Glutamatergic neuron (in vitro differentiated cells): ENCODE data around the gene CALML4. TPM values are rescaled to one million over a fixed set of nuclear protein-coding genes. Genes with fewer than 3 reads are reported as not detected.

Experiments
- DNase-seq: peaks from one replicate; pipeline ENCODE4 v3.0.0; 2022
- H3K27ac Mint-ChIP-seq: one replicate; pipeline ENCODE4 v1.8.0; 2020; ENCODE audit warnings: mild to moderate bottlenecking, mixed read lengths, inconsistent platforms; ENCODE audit not compliant: unreplicated experiment
- H3K27me3 Mint-ChIP-seq: one replicate; pipeline ENCODE4 v1.8.0; 2020; ENCODE audit warnings: mild to moderate bottlenecking, moderate library complexity, mixed read lengths, inconsistent platforms; ENCODE audit not compliant: unreplicated experiment
- H3K36me3 Mint-ChIP-seq: one replicate; pipeline ENCODE4 v1.8.0; 2020; ENCODE audit warnings: mild to moderate bottlenecking, mixed read lengths, inconsistent platforms; ENCODE audit not compliant: unreplicated experiment
- H3K4me1 Mint-ChIP-seq: one replicate; pipeline ENCODE4 v1.8.0; 2020; ENCODE audit warnings: mild to moderate bottlenecking, low read depth, mixed read lengths, inconsistent platforms; ENCODE audit not compliant: unreplicated experiment
- H3K4me3 Mint-ChIP-seq: one replicate; pipeline ENCODE4 v1.8.0; 2020; ENCODE audit warnings: mild to moderate bottlenecking, mixed read lengths, inconsistent platforms; ENCODE audit not compliant: unreplicated experiment
- H3K9me3 Mint-ChIP-seq: one replicate; pipeline ENCODE4 v1.8.0; 2020; ENCODE audit warnings: mild to moderate bottlenecking, moderate library complexity, mixed read lengths, inconsistent platforms; ENCODE audit not compliant: unreplicated experiment
- total RNA-seq: library from RNA; stranded (reverse); fragmentation: NEBNext Ultra II Directional; extraction: Animal tissue kit (Norgen Biotek cat#: 25700); gene quantifications from one replicate; pipeline ENCODE4 v1.2.1, GENCODE V29; 2021; ENCODE audit not compliant: unreplicated experiment
- TF ChIP-seq, protein P1 (sequence below): fragments of 200-600 bp; sonication (generic); IDR thresholded peaks from one replicate; pipeline ENCODE4 v1.5.0; 2021; ENCODE audit not compliant: partially characterized antibody, unreplicated experiment

Gene CALML4
- total RNA-seq, 1 donor from 2014 or later: 4.1 TPM

DNA sequence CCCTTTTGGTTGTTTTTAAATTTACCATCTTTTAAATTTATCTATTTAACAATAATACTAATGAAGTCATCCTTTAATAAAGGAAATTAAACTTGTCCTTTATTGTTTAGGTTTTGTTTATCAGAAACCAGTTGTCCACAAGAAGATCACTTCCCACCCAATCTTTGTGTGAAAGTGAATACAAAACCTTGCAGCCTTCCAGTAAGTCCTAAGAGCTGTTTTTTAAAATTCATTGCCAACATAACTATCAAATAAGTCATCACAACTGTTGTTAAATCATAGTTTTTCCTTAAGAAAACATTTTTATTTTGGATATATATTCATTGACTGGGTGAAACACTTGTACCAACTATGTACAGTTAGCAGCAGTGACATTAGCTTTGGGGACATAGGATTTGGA, 59.4 kb downstream of the CALML4 start:
- Mint-ChIP-seq H3K4me3 (no peak overlapping the region), H3K9me3 (no peaks in the 10 kb centered on the region), H3K27me3 (no peaks in the 10 kb centered on the region), H3K4me1 (no peaks in the 10 kb centered on the region), H3K36me3 (no peaks in the 10 kb centered on the region), H3K27ac (no peak overlapping the region)
- TF ChIP-seq, protein P1, sequence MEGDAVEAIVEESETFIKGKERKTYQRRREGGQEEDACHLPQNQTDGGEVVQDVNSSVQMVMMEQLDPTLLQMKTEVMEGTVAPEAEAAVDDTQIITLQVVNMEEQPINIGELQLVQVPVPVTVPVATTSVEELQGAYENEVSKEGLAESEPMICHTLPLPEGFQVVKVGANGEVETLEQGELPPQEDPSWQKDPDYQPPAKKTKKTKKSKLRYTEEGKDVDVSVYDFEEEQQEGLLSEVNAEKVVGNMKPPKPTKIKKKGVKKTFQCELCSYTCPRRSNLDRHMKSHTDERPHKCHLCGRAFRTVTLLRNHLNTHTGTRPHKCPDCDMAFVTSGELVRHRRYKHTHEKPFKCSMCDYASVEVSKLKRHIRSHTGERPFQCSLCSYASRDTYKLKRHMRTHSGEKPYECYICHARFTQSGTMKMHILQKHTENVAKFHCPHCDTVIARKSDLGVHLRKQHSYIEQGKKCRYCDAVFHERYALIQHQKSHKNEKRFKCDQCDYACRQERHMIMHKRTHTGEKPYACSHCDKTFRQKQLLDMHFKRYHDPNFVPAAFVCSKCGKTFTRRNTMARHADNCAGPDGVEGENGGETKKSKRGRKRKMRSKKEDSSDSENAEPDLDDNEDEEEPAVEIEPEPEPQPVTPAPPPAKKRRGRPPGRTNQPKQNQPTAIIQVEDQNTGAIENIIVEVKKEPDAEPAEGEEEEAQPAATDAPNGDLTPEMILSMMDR: no peak
- no peak for DNase-seq

DNA sequence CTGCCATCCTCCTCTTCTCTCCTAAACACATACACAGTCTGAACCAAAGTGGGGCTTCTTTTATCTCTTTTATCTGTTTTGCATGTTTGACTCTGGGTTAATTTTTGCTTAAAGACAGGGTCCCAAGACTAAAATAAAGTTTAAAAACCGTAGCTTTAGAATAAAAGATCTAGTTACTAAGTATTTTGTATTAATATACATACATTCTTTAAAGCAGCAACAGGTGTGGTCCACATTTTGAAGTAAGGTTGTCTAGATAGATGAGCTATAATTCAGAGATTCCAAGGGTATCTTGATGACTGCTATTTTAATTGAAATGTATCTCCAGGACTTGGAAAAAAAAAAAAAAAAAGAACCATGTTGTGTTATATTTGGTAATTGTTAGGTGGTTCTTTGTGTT, 61.3 kb downstream of the CALML4 start:
- TF ChIP-seq, protein P1: no peak
- Mint-ChIP-seq H3K4me3 (no peak overlapping the region), H3K27me3 (no peaks in the 10 kb centered on the region), H3K27ac (no peak overlapping the region), H3K9me3 (no peaks in the 10 kb centered on the region), H3K36me3 (no peaks in the 10 kb centered on the region), H3K4me1 (no peaks in the 10 kb centered on the region)
- no peak for DNase-seq

DNA sequence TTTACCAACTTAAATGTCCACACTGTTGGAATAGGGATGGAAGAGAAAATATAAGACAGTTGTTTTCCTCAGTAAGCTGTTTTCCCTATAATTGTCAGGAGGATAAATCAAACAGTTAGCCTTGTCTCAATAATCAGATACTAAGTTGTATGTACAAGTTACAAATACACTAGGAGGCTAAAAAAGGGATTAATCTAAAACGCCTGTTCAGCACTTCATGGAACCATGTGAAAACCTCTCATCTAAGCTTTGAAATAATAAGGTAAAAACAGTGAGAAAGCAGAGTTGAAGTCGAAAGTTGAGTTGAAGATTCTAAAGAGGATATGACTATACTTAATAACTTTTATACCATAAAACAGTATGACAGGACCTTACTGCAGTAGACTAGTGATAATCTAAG, 62.0 kb downstream of the CALML4 start:
- Mint-ChIP-seq H3K4me1 (no peaks in the 10 kb centered on the region), H3K36me3 (no peaks in the 10 kb centered on the region), H3K4me3 (no peak overlapping the region), H3K27me3 (no peaks in the 10 kb centered on the region), H3K9me3 (no peaks in the 10 kb centered on the region), H3K27ac (no peak overlapping the region)
- TF ChIP-seq, protein P1: no peak
- DNase-seq: no peak

Other genes with a start within 250 kb of the CALML4 start
- 64.9 TPM for gene PIAS1, start 151.0 kb downstream of the CALML4 start, total RNA-seq
- gene CLN6, start 24.4 kb upstream of the CALML4 start, total RNA-seq: 26.1 TPM
- 69.6 TPM for gene FEM1B, start 72.4 kb upstream of the CALML4 start, total RNA-seq
- gene ITGA11, start 226.8 kb upstream of the CALML4 start, total RNA-seq: 0.22 TPM